Fibroblast of pulmonary artery (primary cell): ENCODE data around the gene CERK.

Experiments
- DNase-seq: peaks from one replicate; pipeline ENCODE4 v3.0.0-alpha.2; 2010; ENCODE audit warnings: low read depth
- H3K4me3 ChIP-seq: replicated peaks from 2 replicates; pipeline ENCODE4 v1.5.1; 2011; ENCODE audit warnings: low read depth, mild to moderate bottlenecking, control low read depth, low read length, moderate library complexity
- TF ChIP-seq, protein P1 (sequence below): IDR thresholded peaks from 2 replicates; pipeline ENCODE4 v1.5.1; 2011; ENCODE audit warnings: mild to moderate bottlenecking, control low read depth, low read length, inconsistent platforms; ENCODE audit errors: missing control alignments

Gene CERK

DNA sequence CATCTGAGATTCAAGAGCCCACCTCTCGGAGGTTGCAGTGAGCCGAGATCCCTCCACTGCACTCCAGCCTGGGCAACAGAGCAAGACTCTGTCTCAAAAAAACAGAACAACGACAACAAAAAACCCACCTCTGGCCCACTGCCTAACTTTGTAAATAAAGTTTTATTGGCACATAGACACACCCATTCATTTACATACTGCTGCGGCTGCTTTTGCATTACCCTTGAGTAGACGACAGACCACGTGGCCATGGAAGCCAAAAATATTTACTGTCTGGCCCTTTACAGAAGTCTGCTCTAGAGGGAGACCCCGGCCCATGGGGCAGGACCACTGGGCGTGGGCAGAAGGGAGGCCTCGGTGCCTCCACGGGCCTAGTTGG, 70.8 kb downstream of the CERK start:
- DNase-seq, result no peak
- H3K4me3 ChIP-seq, result no peak overlapping the region
- TF ChIP-seq, protein P1, sequence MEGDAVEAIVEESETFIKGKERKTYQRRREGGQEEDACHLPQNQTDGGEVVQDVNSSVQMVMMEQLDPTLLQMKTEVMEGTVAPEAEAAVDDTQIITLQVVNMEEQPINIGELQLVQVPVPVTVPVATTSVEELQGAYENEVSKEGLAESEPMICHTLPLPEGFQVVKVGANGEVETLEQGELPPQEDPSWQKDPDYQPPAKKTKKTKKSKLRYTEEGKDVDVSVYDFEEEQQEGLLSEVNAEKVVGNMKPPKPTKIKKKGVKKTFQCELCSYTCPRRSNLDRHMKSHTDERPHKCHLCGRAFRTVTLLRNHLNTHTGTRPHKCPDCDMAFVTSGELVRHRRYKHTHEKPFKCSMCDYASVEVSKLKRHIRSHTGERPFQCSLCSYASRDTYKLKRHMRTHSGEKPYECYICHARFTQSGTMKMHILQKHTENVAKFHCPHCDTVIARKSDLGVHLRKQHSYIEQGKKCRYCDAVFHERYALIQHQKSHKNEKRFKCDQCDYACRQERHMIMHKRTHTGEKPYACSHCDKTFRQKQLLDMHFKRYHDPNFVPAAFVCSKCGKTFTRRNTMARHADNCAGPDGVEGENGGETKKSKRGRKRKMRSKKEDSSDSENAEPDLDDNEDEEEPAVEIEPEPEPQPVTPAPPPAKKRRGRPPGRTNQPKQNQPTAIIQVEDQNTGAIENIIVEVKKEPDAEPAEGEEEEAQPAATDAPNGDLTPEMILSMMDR, result no peak

DNA sequence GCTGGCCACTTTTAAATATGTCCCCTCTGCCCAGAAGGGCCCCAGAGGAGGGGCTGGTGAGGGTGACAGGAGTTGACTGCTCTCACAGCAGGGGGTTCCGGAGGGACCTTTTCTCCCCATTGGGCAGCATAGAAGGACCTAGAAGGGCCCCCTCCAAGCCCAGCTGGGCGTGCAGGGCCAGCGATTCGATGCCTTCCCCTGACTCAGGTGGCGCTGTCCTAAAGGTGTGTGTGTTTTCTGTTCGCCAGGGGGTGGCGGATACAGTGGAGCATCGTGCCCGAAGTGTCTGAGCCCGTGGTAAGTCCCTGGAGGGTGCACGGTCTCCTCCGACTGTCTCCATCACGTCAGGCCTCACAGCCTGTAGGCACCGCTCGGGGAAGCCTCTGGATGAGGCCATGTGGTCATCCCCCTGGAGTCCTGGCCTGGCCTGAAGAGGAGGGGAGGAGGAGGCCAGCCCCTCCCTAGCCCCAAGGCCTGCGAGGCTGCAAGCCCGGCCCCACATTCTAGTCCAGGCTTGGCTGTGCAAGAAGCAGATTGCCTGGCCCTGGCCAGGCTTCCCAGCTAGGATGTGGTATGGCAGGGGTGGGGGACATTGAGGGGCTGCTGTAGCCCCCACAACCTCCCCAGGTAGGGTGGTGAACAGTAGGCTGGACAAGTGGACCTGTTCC, 71.3 kb downstream of the CERK start:
- TF ChIP-seq, protein P1, result no peak
- H3K4me3 ChIP-seq, result no peak overlapping the region
- no peak for DNase-seq

DNA sequence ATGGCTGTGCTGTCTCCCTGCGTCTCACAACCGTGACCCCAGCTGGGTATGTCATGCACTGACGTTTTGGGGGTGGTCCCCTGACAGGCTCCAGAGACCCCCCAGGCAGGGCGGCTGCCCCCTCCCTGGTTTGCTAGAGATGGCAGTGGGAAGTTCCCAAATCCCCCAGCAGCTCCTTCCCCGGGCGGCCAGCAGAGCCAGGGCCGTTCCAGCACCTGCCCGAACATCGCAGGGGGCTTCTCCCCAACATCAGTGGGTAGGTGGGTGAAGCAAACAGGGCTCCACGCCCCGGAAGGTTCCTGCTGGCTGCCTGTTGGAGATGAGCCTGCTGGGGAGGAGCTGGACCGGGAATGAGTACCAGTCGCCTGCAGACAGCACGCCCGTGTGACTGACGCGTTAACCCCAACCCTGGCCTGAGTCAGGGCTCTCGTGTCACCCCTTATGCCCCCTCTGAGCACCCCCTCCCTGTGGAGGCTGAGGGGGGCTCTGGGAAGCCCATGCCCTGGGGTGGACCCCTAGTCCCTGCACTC, 72.2 kb downstream of the CERK start:
- TF ChIP-seq, protein P1, result no peak
- DNase-seq, result no peak
- H3K4me3 ChIP-seq, result no peak overlapping the region

DNA sequence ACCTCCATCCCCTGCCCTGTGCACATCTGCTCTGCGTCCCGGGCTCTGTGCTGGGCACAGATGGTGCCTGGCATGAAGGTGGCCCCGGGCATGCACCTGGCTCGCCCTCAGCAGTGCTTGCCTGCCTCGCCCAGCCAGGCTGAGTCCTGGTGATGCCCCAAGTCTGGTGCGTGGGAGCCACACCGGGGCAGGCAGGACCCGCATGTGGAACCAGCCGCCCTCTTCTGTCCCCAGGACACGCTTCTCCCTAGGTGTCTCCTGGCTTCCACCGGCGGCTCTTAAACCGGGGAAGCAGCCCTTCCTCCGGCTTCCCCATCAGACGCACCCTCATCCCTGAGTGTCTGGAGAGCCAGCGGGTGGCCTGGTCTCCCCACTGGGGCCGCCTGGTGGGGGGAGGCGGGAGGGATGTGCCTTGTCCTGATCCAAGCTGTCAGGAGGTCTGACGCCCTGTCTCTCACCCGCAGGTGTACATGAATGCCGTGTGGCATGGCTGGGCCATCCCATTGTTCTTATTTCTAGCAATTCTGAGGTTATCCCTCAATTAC, 72.8 kb downstream of the CERK start:
- H3K4me3 ChIP-seq, result no peak overlapping the region
- DNase-seq, result no peak
- TF ChIP-seq, protein P1, result no peak

DNA sequence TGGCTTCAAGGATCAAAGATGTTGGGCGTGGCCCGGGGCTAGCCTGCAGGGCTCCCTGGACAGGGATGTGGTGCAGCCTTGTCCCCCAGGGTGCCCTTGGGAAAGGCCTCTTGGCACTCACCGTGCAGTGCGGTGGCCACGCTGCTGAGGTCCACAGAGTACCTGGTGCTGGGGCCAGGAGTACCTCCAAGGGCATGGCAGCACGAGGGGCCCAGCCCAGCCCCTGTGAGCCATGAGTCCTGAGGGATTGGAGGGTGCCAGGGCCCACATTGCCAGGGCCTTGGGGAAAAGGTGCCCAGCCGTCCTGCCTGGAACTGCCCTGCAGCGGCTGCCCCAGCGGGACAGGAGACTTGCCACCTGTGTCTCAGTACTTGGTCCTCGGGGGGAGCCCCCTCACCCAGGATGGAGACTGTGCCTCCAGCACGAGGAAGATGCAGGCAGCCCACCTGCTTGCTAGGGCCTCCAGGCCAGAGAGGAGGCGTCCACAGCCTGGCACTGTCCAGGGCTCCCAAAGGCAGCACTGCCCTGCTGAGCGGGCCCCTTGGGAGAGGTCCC, 73.7 kb downstream of the CERK start:
- TF ChIP-seq, protein P1, result no peak
- H3K4me3 ChIP-seq, result no peak overlapping the region
- DNase-seq, result no peak

DNA sequence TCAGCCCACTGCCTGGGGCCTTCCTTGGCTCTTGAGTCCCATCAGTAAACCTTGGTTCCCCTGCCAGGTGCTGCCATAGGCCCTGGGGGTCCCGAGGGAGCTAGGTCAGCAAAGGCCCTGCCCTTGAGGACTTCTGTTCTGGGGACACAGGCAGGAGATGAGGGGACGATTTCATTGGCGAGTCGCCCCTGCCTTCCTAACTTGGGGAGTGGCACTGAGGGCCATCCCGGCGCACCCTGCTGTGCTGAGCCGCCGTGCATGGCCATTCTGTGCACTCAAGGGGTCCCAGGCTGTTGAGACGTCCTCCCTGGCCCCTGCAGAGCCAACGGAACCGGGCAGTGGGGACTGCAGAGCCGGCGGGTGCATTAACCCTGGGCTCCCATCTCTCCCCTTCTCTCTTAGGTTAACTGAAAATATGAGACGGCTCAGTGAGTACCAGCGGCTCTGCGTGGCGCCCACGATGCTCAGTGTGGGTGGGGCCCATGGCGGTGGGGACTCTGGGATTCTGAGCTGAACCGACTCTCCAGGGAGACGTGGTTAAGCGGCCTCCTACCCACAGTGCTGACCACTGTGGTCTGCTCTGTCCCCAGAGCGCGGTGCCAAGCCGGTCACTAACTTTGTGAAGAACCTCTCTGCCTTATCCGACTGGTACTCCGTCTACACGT, 74.5 kb downstream of the CERK start:
- no peak overlapping the region for H3K4me3 ChIP-seq
- no peak for DNase-seq
- TF ChIP-seq, protein P1, result no peak
